NCI-H446 (cell line): ENCODE results near the gene EHBP1.
A peak's percentile ranks its signal among the peaks of the same experiment; 100 is the strongest.

Source experiments
- DNase-seq, 2 experiments: peaks; one replicate each; lab custom pipeline; 2025; lab: John Stamatoyannopoulos, UW

Gene EHBP1

DNA sequence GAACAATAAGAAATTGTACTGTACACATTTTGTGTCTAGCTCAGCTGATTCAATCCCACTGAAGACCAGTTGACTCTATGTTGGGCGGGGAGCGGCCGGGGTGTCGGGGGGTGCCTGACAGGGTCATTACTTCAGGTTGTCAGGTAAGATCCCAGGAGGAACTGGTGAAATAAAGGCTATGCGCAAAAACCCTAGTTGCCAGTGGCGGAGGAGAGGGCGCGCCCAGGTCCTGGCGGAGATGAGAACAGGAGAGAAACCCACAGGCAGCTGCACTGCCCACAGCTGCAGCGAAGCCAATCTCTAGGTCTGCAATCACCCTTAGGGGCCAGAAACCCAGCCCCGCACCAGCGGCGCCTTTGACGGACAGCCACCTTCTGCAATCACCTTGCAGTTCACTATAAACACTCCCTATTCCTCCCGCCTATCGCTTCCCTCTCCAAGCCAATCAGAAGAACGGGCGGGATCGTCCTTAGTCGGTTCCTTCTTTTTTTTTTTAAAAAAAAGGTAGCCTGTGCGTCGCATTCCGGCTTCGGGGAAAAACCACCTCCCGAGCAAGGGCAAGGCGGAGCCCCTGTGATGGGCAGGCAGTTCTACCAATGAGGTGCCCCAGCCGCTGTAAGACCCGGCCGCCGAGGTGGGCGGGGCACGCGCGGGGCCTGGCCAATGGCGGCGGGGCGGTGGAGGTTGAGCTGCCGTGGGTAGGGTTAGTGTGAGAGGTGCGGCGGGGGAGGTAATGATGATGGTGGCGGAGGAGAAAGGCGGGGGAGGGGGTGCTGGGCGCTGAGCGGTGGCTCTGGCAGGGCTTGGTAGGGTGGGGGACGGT is at the start of gene EHBP1:
EHBP1 (plus strand) TSS at position 707 of the 823 bp plus-strand sequence. CDS start 1,479 bp downstream, outside the sequence.
- peak; percentile 96 to 99 for DNase-seq

DNA sequence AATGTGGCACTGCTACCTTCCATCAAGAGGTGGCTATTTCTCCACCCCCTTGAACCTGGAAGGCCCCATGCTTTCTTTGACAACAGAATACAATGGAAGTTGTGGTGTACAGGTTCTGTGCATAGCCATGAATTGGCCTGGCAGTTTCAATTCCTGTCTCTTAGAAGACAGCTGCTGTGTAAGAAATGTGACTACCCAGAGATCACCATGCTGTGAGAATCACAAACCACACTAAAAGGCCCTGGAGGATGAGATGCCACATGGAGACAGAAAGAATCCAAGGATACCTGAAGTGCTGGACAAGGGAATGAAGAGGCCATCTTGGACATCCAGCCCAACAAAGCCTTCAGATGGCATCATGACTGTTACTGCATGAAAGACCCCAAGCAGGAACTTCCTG is 47.7 kb upstream of the EHBP1 start:
- DNase-seq: no peak

DNA sequence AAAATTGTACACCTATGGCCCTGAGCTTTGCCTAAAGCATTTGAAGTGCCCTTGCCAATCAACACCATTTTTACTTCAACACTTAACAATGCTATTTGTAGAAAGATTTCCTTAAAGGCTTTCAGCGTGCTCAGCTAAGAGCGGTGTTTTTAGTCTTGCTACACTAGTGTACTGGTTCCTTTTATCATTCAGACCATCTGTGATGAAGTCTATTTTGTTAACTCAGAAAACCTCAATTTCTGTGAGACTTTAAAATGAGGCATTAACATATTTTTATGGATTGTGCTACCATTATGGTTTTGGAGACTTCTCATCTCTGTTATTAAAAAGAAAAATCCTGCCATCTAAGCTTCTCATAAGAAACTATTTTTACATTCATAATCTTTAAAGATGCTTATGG is 46.6 kb upstream of the EHBP1 start:
- DNase-seq: no peak

DNA sequence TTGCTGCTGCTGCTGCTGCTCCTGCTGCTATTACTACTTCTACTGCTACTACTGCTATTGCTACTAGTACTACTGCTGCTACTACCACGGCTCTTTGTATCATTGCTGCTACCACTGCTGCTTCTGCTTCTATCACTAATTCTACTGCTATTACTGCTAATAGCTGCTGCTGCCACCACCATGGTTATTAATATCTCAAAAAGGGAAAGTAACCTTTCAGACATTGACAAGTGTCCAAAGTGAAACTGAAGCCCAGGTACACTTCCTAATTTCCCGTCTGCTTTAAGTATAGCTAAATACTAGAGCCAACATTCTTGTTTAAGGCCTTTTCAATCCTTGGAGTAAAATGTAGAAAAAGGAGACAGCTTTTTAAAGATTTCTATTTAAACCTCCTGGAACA is 45.4 kb upstream of the EHBP1 start:
- no peak for DNase-seq

DNA sequence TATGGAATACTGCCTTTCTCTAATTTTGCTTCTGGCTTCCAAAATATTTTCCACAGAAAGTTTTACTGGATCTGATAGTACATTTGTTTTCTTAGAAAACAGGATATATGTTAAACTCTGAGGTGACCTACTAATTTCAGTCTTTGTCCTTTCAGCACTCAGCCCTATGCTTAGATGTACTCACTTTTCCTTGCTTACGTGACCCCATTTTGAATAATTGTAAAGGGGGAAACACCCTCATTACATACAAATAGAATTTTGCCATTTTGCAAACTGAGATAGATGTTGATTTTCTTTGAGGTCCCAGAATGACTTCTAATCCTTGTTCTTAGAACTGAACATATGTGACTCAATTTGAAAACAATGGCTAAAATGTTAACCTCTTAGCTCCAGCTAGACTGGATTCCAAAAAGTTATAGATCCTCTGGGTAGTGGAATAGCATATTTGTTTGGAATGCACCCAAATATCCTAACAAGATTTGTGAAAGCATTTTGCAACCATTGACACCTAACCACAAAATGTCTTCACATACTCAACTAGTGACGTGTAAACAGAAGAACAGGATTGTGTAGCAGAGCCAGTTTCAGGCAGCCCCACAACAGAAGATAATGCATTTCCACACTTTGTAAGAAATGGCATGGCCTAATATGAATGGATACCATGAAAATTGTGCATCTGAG is 44.8 kb upstream of the EHBP1 start:
- no peak for DNase-seq

DNA sequence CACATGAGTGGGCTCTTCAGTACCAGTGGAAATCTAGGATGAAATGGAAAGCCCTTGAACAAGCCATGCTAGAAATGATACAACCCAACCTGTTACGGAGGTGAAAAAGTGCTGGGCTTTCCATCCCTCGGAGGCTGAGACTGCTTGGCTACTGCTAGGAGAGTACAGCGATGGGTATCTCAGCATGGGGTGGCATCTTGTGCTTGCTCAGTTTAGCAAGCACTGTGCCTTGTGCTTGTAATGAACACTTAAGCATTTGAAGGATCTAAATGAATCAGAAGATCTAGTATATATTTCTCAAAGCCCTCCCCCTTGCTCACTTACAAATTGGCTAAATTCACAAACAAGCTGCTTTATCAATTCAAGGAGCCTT is 44.3 kb upstream of the EHBP1 start:
- no peak for DNase-seq

DNA sequence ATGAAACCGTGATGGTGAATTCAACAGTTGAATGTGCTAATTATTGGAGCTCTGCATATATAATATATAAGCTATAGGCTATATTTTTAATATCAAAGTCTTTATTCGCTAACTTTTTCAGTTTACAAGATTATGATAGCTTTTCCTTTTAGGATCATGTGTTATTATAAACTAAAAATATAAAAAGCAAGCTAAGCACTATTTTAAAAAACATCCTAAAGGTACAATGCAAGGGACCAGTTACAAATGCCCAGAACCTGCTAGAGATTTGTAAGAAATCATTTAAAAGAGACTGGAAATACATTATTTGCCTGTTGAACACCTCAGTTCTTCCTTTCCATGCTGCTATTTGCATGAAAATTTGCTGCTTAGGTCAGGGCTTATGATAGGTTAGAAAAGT is 43.4 kb upstream of the EHBP1 start:
- no peak for DNase-seq

DNA sequence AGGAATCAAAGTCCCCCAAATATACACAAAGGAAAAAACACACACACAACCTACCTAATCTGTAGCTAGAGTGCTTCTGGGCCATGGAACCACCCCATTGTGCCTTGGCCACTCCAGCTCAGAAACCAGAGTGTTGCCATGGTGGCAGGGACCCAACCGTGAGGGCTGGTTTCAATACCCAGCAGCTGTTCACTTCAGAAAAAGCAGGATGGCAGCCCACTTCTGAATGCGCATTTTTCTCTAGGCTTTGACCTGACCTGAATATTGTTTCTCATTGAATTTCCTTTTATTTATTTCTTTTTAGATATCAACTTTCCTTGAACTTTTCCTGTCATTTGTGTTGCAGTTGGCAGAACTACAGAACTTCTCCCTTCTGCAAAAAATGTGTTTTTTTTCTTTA is 43.0 kb upstream of the EHBP1 start:
- no peak for DNase-seq

DNA sequence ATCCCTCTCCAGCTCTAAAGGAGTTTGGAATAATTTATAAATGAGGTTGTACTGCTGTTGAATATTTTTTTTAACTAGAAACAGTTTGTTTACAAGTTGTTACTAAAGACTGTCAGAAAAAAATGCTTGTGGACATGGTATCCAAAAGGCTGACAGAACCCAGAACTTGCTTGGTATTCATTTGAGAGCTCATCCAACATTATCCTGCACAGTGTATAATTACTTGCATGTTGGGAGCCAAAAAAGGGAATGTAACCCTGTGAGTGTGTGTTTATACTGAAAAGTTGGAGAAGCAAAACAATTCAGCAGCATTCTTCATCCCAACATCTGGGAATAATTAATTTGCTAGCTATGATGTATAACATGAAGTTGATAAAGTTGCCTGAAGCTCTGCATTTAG is 42.1 kb upstream of the EHBP1 start:
- no peak for DNase-seq

DNA sequence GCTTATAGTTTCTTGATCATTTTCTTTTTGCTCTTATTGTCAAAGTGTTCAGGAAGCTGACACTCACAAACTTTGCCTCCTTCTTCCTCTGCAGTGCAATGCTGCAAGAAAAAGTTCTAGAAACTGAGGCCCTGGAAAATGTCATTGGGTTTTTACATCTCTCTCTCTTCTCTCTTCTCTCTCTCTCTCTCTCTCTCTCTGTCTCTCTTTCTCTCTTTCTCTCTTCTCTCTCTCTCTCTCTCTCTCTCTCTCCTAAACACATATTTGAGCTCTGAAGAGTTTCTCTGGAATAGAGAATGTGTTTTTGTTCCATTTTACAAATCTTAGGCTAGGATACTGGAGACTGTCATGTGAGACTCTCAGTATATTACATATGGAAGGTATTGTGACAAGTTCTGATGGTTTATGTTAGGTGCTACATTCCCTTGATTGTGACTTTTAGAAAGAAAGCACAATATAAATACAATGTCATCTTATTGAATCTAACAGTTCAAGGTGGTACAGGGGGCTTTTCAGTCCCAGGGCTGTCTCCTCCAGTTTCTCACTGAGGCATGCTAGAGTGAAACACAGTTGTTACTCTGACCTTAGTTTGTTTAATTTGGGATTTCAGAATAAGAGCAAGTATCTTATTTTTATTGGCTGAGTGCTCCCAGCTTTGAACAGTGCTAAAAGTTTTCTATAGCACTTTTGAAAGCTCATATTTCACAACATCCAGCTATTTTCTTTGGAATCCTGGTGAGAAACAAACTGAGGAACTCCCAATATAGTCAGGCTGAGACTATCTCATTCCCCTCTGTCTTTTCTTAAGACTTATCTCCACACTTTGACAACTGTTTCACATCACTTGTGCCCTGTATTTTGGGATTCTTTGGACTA is 41.4 kb upstream of the EHBP1 start:
- DNase-seq: no peak

DNA sequence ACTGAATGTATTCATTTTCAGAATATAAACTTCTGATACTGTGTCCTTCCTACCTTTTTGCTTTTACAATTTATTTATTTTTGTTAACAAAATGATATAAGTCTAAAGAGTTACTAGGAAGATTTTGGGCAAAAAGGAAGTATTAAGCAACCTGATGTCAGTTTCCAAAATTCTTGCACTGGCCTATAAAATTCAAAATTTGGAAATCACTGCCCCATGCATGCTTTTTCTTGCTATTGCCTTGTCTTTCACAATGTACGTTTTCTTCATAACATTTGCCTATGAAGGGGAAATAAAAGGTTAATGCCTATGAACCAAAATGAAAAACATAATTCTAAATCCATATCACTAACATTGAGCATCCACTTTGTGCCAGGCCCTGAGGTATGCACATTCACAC is 40.1 kb upstream of the EHBP1 start:
- DNase-seq: no peak

DNA sequence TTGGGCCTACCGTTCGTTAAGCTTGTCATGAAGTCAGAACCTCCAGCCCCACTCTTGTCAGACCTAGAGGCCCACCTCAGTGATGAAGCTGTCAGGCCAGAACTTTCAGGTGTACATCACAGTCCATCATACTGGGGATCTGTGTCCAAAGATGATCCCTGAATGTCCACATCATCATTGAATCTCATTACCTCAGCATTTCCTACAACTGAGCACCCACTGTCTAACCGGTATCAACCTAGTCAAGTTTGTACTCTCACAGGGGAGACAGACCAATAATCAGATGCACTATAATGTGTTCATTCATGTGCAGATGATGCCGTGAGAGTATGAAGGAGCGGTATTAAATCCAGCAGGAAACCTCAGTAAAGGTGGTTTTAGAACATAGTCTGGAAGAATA is 36.3 kb upstream of the EHBP1 start:
- no peak for DNase-seq

DNA sequence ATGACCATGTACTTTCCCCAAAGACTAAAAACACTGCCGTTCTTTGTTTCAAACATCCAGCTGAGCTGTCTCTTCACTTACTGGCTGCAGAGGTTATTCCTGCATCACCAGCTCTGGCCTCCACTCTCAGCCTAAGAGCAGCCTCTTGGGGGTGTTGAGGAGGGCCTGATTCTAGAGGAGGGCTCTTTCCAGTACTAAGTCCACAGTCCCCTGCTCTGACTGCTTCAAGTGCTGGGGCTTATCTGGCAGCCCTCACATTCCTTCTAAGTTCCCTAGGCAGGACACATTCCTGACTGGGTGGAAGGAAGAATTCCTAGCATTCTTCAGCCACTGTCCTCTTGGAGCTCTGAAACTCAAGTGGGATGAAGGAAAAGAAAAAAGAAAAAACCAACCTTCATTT is 32.9 kb upstream of the EHBP1 start:
- DNase-seq: no peak

DNA sequence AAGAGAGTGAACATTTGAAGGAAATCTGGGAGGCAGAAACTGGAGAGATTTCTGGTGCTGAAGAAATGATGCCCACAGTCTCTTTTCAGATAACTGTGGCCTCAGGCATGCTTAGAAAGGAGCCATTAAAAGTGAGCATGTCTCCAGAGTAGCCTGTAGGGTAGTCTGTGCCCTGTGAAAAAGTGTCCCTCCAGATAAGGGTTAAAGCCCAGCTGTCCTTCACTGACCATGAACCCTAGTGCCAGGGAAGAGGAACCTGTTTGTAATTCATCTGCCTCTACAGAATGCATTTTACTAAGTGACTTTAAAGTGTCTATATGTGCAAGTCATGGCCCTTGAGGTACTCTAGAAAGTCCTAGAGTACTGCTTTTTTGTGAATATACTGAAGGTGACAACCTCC is 30.5 kb upstream of the EHBP1 start:
- no peak for DNase-seq

DNA sequence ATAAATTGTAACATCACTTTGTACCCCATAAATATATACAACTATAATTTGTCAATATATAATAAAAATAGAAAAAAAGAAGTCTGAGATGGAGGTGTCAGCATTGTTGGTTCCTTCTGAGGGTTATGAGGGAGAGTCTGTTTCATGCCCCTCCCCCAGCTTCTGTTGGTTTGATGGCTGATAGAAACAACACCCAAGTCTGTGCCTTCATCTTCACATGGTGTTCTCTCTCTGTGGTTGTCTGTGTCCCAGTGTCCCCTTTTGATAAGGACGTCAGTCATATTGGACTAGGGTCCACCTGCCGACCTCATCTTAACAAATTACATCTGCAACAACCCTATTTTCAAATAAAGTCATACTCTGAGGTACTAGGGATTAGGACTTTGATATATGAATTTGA is 20.3 kb upstream of the EHBP1 start:
- no peak for DNase-seq

DNA sequence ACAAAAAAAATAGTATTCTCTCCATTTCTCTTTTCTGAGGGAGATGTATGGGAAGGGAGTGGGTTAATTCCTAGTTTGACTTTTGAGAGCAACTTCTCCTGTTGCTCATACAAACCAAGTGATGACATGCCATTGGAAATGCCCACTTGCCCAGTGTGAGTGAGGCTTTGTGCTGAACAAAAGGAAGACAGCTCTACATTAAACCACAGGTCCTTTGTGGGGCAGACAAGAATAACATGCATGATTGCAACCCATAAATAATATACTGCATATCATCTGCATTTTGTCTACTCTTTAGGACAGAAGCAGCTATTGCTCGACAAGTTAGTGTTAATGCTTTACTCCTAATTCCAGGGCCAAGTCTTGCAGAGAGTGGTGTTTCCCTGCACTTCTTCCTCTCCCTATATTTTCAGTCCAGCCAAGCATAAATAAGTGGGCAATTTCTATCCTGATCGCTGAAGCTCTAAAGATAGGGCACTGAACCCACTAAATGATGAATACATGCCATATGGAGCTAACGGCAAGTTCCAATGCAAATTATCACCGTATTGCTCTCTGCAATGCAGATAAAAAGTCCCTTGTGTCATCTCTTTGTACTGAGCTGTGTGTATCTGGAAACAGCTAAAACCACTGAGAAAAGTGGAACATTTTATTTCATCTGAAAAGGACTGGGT is 19.4 kb upstream of the EHBP1 start:
- no peak for DNase-seq

DNA sequence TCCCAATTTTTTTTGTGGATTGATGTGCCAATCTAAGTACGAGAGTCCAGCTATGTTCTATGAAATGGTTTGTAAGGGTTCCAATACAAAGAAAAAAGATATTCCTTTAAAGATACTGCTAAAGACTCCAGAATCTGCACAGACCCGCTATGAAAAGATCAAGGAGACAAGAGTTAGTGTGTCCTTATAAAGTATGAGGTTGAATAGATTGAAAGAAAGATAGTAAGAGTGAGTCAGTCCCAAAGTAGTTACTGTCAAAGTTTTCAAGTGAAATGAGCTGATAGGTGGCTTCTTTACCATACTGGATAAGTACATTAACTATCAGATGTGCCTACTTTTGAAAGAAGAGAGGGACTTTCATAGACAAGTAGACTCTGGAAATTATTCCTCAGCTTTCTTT is 17.9 kb upstream of the EHBP1 start:
- no peak for DNase-seq

DNA sequence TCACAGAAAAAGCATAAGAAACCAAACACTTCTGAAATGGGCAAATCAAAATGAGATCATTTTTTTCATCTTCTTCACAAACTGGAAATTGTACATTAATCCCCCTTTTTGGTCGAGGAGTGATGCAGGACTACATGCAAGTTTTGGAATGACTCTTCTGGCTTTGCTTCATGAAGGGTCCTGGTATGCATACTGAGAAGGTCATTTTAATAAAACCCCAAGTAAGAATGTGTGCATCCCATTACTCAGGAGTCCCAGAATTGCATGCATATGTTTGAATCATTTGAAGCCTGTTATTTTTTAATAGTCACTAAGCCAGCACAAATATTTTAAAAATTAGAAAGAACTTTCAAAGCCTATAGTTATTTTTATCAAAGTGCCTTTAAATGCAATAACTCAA is 16.7 kb upstream of the EHBP1 start:
- no peak for DNase-seq

DNA sequence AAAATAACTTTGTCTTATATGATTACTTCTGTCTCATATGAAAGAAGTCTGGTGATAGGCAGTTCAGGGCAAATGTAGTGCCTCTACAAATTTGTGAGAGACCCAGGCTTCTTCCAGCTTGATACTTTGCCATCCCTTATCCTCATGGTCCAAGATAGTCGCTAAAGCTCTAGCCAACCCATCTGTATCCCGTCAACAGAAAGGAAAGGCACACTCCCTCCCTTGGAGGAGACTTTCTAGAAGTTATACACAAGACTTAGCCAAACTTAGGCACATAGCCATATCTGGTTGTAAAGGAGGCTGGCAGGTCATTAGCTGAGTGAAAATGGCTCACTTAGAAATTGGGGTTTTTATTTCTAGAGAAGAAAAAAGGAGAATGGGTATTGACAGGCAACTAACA is 14.3 kb upstream of the EHBP1 start:
- DNase-seq: no peak

DNA sequence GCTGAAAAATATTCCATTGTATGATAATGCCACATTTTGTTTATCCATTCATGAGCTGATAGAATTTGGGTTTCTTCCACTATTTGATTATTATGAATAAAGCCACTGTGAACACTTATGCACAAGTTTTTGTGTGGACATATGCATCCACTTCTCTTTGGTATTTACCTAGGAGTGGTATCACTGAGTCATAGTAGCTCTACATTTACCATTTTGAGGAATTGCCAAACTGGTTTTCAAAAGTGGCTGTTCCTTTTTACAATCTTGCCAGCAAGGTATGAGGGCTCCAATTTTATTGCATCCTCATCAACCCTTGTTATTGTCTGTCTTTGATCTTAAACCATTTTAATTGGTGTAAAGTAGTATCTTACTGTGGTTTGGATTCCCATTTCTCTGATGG is 13.3 kb upstream of the EHBP1 start:
- no peak for DNase-seq

DNA sequence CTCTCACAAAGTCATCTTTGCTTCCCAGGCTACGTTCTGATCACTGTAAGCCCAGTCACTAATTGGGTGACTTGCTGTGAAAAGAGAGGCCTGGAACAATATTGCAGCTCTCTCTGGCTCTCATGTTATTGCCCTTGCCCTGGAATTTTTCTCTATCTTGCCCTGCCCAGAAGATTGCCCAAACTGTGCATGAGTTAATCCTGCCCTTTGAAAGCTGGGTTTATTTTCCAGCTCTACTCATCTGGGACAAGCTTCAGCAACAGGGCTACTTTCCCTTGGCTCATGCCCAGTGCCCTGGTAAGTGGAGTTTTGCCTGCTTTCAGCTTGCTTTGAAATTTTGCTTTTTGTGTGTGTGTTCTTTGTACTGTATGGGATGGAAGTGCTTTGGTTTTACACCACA is 6.9 kb upstream of the EHBP1 start:
- no peak for DNase-seq

DNA sequence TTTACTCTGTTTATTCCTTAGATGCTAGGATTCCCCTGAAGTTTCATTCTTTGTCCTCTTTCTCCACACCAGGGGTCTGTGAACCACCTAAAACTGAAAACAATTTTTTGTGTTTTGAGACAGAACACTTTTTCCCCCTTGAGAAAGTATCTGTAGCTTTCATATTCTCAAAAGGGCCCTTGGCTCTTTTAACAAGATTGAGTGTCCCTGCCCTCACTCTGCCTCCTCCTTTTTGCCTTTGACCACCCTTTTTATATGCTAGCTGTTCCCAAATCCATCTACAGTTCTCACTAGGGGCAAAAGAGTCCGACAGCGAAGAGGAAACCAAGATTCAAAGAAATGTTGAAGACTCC is 883 bp upstream of the EHBP1 start:
- DNase-seq: no peak
